HG02852 (cell line): ENCODE data around the gene CRYGS.
"Not testable (repeated sequence)": the region's sequence is repeated elsewhere in the genome, so short reads cannot be mapped to it uniquely, and the experiment has no call there.

ENCODE experiments used
- ATAC-seq: cut with Tn5 transposase; IDR thresholded peaks from one replicate; pipeline ENCODE4 v1.9.1; 2021; ENCODE audit warnings: mild to moderate bottlenecking, moderate library complexity; ENCODE audit not compliant: unreplicated experiment

Gene CRYGS

DNA sequence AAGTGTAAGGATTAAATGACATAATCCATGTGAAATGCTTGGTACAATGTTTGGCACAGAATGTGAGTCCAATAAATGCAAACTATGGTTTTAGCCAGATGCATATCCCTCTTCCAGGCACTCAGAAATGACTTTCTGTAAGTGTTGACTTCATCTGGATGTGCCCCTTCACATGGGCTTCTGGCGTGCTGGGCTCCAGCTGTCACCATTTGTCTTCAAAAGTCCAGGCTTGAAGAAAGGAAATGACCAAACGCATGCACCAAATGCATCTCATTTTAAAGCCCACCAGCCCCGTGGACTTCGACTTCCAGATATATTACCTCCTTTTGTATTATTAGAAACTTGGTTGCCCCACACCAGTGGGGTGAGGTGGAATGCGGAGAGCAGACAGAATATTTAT is 23.7 kb downstream of the CRYGS start:
- ATAC-seq = no peak

DNA sequence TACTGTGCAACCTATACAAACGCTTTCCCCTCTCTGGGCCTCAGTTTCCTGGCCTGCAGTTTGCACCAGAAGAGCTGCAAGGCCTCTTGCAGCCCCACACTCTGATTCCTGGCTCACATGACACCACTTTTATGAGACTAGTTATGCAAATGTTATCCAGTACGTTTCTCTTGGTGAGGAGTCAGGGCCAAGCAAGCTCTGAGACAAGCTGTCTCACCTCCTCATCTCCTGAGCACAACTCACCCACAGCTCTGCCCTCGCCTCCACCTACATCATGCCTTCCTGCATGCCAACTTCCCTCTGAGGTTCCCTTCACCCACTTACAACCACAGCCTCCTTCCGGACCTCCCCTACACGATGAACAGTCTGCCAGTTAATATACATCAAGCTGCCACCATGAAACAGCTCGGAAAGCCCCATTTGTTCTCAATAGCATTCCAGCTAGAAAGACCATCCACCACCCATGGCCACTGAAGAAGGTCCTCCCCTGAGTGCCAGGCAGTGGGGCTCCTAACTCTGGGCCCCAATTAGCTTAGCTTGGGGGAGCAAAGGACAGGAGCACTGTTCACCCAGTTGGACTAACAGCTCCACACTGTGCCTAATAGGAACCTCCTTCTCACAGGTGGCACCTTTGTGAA is 25.0 kb downstream of the CRYGS start:
- ATAC-seq = no peak

DNA sequence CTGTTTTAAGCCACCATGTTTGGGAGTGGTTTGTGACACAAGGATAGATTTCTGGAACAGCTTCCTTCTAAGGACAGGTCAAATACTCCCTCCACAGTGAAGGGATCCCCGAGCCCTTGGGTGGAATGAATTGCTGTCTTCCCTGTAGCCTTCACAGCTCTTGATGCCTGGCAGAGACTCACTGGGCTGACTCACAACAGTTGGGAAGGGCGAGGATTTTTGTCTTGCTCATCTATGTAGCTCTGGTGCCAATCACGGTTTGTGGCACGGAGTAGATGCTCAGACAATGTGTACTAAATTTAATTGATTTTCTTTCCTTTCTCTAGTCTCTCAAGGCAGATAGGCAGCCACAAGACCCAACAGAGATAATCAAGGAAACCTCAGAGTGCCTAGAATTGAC is 27.0 kb downstream of the CRYGS start:
- ATAC-seq = no peak

DNA sequence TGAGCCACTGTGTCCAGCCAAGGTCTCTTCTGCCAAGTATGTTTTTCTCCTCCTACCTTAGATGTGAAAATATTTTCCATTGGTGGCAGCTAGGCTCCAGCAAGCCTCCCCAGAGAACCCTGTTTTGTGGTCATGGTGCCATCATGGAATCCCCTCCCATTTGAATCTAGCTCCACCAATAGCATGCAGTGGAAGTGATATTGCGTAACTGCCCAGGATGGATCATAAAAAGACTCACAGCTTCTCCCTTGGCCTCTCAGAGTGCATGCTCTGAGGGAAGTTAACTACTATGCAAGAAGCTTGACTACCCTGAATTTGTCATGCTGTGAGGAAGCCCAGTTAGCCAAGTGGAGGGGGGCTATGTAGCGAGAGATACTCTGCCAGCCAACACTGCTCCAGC is 27.5 kb downstream of the CRYGS start:
- no peak for ATAC-seq

DNA sequence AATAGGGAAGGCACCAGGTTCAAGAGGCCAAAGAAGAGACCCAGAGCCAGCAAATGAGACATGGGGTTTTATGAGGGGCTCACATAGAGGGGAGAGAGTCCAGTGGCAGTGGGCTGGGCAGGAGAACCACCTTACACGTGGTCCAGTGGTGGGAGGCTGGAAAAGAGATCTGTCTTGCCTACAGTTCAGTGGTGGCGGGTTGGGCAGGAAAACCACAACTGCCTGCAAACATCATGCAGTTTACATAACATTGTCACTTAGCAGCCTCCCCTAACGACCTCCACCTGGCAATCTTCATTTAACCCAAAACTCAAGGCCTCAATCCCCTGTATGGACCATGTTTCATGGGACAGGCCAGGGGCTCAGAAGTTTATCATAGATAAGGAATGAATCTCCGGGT is 29.1 kb downstream of the CRYGS start:
- no peak for ATAC-seq

DNA sequence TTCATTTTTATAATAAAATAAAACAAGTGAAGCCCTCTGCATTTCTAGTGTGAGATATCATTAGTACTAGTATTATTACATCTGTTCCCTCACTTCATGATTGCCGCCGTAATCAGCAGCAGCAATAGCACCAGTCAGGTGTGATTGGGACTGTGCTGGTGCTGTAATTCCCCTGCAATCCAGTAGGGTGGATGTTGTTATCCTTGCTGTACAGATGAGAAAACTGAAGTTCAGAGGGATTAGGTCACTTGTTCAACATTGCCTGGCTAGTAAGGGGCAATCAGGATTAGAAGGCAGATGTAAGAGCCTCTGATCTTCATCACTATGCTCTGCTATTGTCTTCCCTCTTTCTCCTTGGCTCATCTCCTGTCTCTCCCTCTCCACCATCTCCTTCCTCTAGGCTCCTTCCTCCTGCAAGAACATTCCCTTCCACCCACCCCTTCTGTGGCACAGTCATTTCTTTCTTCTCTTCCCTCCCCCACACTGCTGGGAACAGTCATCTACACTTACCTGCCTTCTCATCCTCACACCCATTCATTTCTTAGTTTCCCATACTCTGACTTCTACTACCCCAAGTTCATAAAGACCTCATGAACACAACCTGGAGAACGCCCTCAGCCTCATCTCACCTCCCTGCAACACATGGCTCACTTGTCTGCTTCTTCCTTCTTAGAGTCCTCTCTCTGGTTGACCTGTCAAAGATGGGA is 29.7 kb downstream of the CRYGS start:
- ATAC-seq = no peak

DNA sequence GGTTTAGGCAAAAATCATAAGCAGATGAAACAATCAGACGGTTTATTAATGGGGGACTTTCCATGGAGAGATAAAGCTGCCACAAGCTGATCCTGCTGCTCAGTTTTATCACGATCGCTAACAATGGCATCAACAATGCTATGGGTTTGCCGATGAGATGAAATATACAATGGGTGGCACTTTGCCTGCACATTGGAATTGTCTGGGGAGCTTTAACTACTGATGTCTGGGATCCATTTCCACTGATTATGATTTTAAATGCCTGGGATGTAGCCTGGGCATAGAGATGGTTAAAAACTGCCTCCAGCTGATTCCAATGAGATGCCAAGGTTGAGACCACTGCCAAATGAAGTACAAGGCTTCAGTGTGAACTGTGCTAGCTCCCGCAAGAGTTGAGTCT is 30.8 kb downstream of the CRYGS start:
- ATAC-seq = no peak

DNA sequence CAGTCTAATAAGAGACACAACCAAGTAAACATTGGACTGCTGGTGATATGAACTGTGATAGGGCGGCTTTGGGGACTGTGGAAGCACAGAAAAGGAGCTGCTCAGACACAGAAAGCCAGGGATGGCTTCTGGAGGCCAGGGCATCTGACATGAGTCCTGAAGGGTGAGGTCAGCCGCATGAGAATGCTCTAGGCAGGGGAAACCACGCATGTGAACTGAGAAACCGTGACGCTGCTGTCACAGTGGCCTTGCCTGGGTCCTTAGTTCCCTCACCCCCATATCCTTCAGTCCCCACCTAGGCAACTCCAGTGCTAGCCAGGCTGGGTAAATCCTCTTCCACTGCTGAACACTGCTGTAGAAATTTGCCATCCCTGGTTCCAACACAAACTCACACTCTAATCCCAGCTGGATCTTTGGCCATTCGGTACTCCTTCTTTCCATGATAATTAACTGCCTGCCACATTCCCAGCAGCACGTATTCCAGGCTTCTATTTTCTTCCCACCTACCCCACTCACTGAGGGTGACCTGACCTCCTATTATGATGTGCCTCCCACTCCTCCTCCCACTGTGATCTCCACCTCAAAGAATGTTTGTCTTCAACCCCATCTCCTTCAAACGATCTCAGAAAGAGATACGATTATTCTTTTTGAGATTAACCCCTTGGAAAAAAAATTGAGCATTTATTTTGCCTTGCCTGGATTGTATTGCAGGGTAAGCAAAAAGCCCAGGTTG is 31.4 kb downstream of the CRYGS start:
- no peak for ATAC-seq

DNA sequence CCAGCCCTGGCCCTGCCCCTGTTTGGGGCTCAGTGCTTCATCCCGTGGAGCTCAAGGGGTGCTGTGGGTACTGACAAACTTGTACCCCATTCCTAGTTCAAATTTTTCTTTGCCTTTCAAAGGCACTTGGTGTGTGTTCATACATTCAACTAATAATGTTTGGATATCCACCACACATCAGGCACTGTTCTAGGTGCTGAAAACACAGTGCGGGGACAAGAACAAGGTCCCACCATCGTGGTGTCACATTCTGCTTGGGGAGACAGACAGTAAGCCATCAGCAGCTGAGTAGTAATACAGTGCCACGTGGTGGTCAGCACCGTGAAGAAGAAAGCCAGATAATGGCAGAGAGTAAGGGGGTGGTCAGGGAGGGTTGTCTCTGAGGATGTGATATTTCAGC is 32.5 kb downstream of the CRYGS start:
- no peak for ATAC-seq

DNA sequence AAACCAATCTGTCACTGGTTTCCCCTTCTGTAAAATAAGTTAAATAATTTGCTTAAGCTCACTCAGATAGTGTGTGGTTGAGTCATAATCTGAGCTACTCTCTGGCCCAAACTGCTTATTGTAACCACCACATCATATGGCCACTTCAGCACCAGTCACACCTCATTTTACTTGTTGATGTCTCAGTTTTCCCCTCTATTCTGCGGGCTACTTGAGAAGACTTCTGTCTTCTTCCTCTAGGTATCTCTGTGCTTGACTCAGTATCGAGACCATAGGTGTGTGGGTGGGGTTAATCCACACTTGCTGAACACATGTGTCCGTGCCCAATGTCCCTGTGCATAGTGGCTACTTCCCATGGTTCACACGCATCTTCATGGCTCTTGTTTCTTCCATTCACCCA is 32.9 kb downstream of the CRYGS start:
- peak; percentile 88 for ATAC-seq

DNA sequence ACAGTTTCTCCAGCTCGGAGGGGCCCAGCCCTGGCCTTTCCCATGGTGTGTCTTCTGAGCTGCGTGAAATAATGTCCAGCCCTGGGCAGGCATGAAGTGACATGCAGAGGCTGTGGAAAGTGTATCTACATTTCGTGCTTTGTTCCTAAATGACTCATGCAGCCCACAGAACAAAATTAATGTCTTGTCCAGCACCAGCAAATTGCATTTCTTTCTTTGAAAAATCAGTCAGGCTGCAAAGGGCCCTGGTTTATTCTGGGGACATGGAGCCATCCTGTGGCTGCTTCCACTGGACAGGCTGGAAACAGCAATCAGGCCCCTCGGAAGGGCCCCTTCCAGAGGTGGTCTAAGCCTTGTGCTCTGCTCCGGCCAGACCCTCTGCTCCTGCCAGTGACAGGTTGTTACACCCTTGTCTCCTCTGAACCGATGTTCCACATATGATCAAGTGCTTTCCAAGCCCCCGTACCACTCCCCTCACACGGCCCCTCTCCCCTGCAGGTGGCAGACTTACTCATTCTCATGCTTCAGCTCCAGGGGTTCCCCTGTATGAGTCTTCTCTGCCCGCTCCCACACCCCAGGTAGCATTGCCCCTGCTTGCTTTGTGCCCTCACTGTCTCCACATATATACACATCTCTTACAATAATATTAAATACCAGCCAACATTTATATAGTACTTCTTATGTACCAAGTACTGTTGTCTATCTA is 33.7 kb downstream of the CRYGS start:
- ATAC-seq = peak; percentile 24

DNA sequence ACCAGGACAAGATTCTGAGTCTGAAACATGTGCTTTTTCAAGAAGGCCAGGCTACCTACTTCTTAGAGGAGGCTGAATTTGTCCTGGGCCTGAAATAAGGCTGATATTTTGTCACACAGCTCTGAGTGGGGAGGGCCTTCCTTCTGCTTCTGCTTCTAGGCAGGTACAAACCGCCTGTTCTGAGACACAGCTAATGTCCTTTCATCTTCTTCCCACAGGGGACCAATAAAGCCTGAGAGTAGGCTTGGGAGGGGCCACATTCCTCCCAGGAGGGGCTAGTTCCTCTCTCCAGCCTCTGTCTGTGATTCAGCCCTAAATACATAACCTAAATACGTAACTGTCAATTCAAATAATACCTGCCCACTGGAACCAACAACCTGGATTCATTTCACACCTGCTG is 34.8 kb downstream of the CRYGS start:
- ATAC-seq = no peak

DNA sequence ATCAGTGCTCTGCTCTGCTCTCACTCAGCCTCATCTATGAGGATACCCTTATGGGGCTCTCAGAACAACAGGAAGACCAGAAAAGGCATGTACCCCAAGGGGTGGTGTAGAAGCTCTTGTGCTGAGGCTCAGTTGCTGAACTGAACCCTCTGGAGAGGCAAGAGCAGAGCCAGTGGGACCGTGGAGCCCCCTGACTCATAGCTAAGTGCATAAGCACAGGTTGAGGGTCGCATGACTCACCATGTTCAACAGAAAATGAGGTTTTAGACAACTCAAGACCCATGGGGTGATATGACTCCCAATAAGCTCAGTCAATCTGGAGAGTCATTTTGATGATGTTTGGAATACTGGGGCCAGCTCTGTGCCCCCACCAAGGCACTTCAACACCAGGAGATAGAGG is 37.3 kb downstream of the CRYGS start:
- ATAC-seq = no peak

DNA sequence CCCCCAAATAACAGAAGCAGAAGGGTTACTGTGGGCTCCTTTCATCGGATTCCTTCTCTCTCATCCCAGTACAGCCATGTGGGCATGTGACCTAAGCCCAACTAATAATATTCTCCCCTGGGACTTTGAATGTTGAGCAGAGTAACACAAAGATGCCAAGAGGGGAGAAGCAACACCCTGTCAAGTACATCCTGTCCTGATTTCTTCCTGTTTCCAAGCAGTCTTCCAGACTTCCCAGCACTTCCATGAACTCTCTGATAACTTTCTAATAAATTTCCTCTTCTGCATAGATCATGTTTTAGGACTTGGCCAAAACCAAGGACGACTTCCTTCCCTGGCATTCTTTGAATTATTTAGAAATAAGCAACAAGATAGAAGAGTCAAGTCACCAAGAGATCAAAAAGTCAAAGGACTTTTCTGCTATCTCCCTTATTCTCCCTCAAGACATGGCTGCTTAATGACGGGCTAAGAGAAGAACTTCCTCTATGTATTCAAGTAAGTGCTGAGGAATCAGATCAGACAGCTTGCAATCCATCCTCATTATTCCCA is 37.9 kb downstream of the CRYGS start:
- no peak for ATAC-seq

DNA sequence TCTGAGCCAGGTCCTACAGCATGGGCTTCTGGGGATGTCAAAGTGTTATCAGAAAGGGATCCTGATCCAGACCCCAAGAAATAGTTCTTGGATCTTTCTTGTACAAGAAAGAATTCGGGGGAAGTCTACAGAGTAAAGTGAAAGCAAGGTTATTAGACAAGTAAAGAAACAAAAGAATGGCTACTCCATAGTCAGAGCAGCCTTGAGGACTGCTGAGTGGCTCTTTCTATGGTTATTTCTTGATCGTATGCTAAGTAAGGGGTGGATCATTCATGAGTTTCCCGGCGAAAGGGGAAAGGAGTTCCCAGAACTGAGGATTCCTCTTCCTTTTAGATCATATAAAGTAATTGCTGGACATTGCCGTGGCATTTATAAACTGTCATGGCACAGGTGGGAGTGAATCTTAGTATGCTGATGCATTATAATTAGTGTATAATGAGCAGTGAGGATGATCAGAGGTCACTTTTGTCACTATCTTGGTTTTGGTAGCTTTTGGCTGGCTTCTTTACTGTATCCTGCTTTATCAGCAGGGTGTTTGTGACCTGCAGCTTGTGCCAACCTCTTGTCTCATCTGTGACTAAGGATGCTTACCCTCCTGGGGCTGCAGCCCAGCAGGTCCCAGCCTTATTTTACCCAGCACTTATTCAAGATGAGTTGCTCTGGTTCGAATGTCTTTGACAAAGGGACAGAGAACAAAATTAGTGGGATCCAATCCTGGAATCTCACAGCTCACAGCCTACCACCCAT is 41.0 kb downstream of the CRYGS start:
- ATAC-seq = no peak

DNA sequence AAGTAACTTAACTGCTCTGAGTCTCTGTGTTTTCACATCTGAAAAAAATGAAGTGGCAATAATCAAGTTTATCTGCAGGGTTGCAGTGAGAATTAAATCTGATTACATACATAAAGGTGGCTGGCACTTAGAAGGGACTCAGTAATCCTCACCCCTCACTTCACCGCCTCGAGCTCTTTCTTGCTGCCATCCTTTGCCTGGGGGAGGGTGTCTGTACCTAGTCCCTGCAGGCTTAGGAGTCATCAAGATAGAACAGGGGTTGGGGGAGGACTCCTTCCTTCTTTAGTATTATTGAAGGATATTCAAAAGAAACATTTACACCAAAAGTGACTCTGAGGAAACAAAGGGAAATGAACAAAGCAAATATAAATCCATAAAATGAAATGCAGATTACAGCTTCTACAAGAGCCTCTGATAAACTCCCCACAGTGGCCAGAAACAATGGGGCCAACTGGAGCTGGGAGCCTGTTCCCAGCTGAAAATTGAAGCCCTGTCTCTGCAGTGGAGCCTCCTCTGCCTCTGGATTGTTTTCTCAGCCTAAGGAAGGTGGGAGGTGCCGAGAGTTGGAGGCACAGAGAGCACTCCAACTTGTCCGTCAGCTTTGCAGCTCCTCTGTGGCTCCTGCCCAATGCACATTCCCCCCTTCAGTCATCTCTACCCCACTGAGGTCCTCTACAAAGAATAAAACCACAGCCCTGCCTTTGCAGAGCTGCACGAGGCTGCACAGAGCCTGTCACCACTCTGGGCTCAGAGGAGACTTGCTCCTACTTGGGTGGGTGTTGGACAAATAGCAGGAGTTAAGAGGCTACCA is 41.8 kb downstream of the CRYGS start:
- no peak for ATAC-seq

DNA sequence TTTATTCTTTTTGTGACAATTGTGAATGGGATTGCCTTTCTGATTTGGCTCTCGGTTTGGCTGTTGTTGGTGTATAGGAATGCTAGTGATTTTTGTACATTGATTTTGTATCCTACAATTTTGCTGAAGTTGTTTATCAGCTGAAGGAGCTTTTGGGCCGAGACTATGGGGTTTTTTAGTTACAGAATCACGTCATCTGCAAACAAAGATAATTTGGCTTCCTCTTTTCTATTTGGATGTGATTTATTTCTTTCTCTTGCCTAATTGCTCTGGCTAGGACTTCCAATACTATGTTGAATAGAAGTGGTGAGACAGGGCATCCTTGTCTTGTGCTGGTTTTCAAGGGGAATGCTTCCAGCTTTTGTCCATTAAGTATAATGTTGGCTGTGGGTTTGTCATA is 44.2 kb downstream of the CRYGS start:
- not testable (repeated sequence) for ATAC-seq

DNA sequence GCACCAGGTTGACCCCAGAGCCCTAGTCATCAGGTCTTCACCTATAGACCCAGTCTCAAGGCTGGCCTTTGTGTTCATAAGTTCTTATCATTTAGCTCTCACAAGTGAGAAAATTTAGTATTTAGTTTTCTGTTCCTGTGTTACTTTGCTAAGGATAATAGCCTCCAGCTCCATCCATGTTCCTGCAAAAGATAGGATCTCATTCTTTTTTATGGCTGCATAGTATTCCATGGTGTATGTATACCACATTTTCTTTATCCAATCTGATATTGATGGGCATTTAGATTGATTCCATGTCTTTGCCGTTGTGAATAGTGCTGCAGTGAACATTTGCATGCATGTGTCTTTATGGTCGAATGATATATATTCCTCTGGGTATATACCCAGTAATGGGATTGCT is 46.2 kb downstream of the CRYGS start:
- ATAC-seq = not testable (repeated sequence)

DNA sequence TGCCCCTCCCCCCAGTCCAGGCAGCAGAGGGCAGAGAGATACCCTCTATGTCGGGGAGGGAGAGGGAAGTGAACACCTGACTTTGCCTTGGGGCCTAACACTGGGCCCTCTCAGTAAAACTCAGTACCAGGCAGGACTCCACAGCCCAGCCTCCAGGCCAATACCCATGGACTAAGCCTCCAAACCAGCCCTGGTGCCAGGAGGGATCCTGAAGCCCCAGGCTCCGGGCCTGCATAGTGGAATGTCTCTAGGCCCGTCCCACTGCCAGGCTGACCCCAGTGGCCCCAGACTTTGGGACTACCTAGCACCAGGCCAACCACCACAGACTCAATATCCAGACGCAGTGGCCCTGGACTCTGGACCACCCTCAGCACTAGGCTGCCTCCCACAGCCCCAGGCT is 46.6 kb downstream of the CRYGS start:
- no peak for ATAC-seq

DNA sequence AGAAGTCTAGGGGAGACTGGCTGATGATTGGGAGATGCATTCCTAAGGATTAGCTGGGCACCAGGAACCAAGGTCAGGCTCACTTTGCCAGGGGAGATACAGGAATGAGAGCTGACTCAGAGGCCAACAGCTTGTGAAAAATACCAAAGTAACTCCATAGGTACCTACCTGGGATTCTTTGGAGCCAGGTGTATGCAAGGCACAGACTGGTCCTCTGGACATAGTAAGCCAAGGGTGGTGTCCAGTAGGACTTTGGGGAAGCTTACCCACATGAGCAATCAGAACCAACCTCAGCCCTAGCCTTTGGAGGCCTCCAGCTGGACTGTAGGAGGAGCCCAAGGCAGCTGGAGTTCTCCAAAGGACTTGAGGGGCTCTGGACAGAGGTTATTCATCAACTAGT is 47.5 kb downstream of the CRYGS start:
- ATAC-seq = no peak
